ENCODE results near the gene DDX51. TPM values are rescaled to one million over a fixed set of nuclear protein-coding genes. Genes with fewer than 3 reads are reported as not detected.
A peak's percentile ranks its signal among the peaks of the same experiment; 100 is the strongest.

DDX51 gene
- total and polyA plus RNA-seq, 2 of the 13 experiments (the other 11 are each of a cell fraction or from before 2014, with no cell fraction given): 10.1 TPM

DNA sequence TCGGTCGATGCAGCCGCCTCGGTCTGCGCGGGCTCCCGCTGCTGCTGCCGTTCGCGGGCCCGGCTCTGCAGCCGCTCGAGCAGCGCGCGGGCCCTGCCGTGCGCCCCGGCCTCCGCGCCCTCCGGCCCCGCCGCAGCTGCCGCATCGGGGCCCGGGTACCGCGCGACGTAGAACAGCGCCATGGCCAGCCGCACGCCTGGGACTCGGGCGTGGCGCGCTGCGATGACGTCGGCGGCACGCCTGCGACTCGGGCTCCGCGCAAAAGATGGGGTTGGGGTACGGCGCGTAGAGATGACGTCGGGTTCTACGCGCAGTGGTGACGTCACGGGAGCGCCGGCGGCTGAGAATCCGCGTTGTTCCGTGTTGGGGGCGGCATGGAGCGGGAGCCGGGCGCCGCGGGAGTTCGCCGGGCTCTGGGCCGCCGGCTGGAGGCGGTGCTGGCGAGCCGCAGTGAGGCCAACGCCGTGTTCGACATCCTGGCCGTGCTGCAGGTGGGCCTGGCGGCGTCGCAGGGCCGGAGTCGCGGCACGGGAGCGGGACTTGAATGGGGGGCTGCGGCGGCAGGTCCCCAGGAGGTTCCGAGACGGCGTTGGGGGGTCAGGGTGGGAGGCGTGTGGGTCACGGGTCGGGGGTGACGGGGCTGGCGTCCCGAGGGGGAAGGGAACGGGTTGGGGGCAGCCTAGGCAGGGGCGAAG, at the start of gene DDX51, which contains the start of gene NOC4L (continued):
- TF ChIP-seq GPN1 (CRISPR knock-in tag; IDR thresholded peaks at IDR 0.05; ENCODE audit: borderline replicate concordance) (no peak), ZBED4 (CRISPR knock-in tag; IDR thresholded peaks at IDR 0.05; ENCODE audit: borderline replicate concordance) (0 out of 2 replicates have a peak, but pooled peaks have one; percentile 60), ZNF205 (CRISPR knock-in tag; IDR thresholded peaks at IDR 0.05) (peak; percentile 87; the same call in 1 of the 2 replicates), JUNB (CRISPR knock-in tag; IDR thresholded peaks at IDR 0.05; ENCODE audit: borderline replicate concordance) (no peak), RCOR2 (CRISPR knock-in tag; IDR thresholded peaks at IDR 0.05) (no peak), ZNF790 (CRISPR knock-in tag; IDR thresholded peaks at IDR 0.05; ENCODE audit: borderline replicate concordance) (peak; percentile 61; the same call in 1 of the 2 replicates), EP300 (IDR thresholded peaks at IDR 0.05; ENCODE audit: low read depth in 2 of 2, low read length in 2 of 2) (no peak), EP300 (CRISPR knock-in tag; IDR thresholded peaks at IDR 0.05; ENCODE audit: borderline replicate concordance) (peak; percentile 65; the same call in 1 of the 2 replicates), SMARCE1 (IDR thresholded peaks at IDR 0.05; ENCODE audit: borderline replicate concordance) (no peak), NCOA5 (CRISPR knock-in tag; IDR thresholded peaks at IDR 0.05) (no peak), GMEB1 (CRISPR knock-in tag; IDR thresholded peaks at IDR 0.05; ENCODE audit: borderline replicate concordance) (peak; percentile 98), U2AF2 (IDR thresholded peaks at IDR 0.05; ENCODE audit: low read depth, low read length) (no peak), SKI (IDR thresholded peaks at IDR 0.05; ENCODE audit: partially characterized antibody) (peak; percentile 50), NFKBIZ (CRISPR knock-in tag; IDR thresholded peaks at IDR 0.05) (peak; percentile 84; the same call in 1 of the 2 replicates), RBM22 (optimal IDR thresholded peaks at IDR 0.05; ENCODE audit: low read length) (no peak), IKZF4 (CRISPR knock-in tag; IDR thresholded peaks at IDR 0.05; ENCODE audit: borderline replicate concordance, low read depth, not compliant biosample characterization) (peak; percentile 72), PRPF4 (IDR thresholded peaks at IDR 0.05; ENCODE audit: low read depth, low read length, poor library complexity, severe bottlenecking) (no peak), ZNF34 (CRISPR knock-in tag; IDR thresholded peaks at IDR 0.05; ENCODE audit: borderline replicate concordance) (0 out of 2 replicates have a peak, but pooled peaks have one; percentile 48), RNF2 (conservative IDR thresholded peaks at IDR 0.05; ENCODE audit: low read depth) (no peak), MZF1 (CRISPR knock-in tag; IDR thresholded peaks at IDR 0.05; ENCODE audit: borderline replicate concordance) (no peak)
- TF ChIP-seq, protein P1, sequence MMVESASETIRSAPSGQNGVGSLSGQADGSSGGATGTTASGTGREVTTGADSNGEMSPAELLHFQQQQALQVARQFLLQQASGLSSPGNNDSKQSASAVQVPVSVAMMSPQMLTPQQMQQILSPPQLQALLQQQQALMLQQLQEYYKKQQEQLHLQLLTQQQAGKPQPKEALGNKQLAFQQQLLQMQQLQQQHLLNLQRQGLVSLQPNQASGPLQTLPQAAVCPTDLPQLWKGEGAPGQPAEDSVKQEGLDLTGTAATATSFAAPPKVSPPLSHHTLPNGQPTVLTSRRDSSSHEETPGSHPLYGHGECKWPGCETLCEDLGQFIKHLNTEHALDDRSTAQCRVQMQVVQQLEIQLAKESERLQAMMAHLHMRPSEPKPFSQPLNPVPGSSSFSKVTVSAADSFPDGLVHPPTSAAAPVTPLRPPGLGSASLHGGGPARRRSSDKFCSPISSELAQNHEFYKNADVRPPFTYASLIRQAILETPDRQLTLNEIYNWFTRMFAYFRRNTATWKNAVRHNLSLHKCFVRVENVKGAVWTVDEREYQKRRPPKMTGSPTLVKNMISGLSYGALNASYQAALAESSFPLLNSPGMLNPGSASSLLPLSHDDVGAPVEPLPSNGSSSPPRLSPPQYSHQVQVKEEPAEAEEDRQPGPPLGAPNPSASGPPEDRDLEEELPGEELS (CRISPR knock-in tag; IDR thresholded peaks at IDR 0.05): peak; percentile 60
- TF ChIP-seq, protein P2, sequence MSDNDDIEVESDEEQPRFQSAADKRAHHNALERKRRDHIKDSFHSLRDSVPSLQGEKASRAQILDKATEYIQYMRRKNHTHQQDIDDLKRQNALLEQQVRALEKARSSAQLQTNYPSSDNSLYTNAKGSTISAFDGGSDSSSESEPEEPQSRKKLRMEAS (IDR thresholded peaks at IDR 0.05): peak; percentile 96
